Neural progenitor cell (in vitro differentiated cells): ENCODE results near the gene TECR.

Experiments
- EZH2phosphoT487 ChIP-seq: fragments of 200-600 bp; sonication (generic); IDR thresholded peaks from 2 replicates; pipeline ENCODE4 v1.6.1; 2017; ENCODE audit warnings: antibody characterized with exemption
- TF ChIP-seq, protein P1 (sequence below): fragments of 200-600 bp; sonication (generic); IDR thresholded peaks from 2 replicates; pipeline ENCODE4 v1.5.1; 2017; ENCODE audit warnings: antibody characterized with exemption, mild to moderate bottlenecking

DNA sequence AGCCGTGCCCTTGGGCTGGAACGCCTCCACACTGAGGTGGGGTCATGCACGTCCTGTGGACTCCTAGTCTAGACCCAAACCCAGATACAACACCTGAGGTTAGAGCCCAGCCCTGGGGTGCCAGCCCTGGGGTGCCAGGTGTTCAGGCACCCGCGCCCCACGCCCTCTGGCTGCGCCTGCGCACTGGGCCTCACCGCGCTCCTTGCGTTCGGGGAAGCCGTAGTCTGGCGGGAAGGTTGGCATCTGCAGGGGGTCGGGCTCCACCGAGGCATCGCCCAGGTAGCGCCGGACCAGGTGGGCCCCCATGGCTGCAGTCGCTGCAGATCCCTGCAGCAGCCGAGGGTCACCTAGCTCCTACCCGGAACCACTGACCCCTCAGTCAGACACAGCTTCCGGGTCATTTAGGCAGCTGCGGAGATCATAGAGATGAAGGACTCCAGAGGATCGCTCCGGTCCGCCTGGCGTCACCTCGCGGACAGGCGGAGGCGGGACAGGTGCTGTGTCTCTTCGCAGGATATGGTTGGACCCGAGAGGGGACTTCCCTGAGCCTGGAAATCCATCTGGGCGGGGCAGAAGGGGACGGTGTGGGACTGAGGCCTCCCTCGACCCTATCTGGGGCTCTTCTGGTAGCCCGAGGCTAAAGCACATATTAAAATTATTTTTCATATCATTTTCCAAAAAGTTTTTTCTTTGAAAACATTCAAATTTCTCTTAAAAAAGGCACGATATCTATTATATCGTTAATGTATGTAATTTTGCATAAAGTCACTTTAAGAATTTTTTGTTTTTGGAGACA lies 42.5 kb downstream of the TECR start, which contains the start of gene NDUFB7:
- TF ChIP-seq, protein P1, sequence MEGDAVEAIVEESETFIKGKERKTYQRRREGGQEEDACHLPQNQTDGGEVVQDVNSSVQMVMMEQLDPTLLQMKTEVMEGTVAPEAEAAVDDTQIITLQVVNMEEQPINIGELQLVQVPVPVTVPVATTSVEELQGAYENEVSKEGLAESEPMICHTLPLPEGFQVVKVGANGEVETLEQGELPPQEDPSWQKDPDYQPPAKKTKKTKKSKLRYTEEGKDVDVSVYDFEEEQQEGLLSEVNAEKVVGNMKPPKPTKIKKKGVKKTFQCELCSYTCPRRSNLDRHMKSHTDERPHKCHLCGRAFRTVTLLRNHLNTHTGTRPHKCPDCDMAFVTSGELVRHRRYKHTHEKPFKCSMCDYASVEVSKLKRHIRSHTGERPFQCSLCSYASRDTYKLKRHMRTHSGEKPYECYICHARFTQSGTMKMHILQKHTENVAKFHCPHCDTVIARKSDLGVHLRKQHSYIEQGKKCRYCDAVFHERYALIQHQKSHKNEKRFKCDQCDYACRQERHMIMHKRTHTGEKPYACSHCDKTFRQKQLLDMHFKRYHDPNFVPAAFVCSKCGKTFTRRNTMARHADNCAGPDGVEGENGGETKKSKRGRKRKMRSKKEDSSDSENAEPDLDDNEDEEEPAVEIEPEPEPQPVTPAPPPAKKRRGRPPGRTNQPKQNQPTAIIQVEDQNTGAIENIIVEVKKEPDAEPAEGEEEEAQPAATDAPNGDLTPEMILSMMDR = peak; percentile 83
- no peak for TF ChIP-seq EZH2phosphoT487
